WTC11 (cell line): ENCODE measurements around the gene ANO10. TPM values are rescaled to one million over a fixed set of nuclear protein-coding genes. Genes with fewer than 3 reads are reported as not detected.
"Not testable (repeated sequence)": the region's sequence is repeated elsewhere in the genome, so short reads cannot be mapped to it uniquely, and the experiment has no call there.

Source experiments
- ATAC-seq: fragments of 200-7000 bp; cut with Tn5 transposase; 2 replicates; pipeline ENCODE4 v1.10.0; 2021; ENCODE audit warnings: mild to moderate bottlenecking, moderate library complexity
- CTCF ChIA-PET: fragments of 300-600 bp; sonication (Branson Sonifier 250); formaldehyde crosslinking; loops from one replicate; lab custom pipeline; 2021; ENCODE audit warnings: antibody characterized with exemption; lab: Charles Lee
- POLR2A ChIA-PET: fragments of 350-600 bp; sonication (Branson Sonifier 250); formaldehyde crosslinking; loops from one replicate; lab custom pipeline; 2021; ENCODE audit warnings: antibody characterized with exemption; lab: Charles Lee
- DNase-seq: peaks from one replicate; pipeline ENCODE4 v3.0.0; 2021; ENCODE audit warnings: low spot score
- H3K27ac Mint-ChIP-seq: 2 replicates; pipeline ENCODE4 v1.8.0; 2021; ENCODE audit warnings: mixed read lengths
- H3K27me3 Mint-ChIP-seq: 2 replicates; pipeline ENCODE4 v1.8.0; 2021; ENCODE audit warnings: low read depth, mild to moderate bottlenecking, moderate library complexity, mixed read lengths
- H3K36me3 Mint-ChIP-seq: 2 replicates; pipeline ENCODE4 v1.8.0; 2021; ENCODE audit warnings: mixed read lengths
- H3K4me1 Mint-ChIP-seq: 2 replicates; pipeline ENCODE4 v1.8.0; 2022; ENCODE audit warnings: mixed read lengths
- H3K4me3 Mint-ChIP-seq: 2 replicates; pipeline ENCODE4 v1.8.0; 2021; ENCODE audit warnings: mild to moderate bottlenecking, moderate library complexity, mixed read lengths
- H3K9me3 Mint-ChIP-seq: 2 replicates; pipeline ENCODE4 v1.8.0; 2021; ENCODE audit warnings: mixed read lengths
- CREB1 ChIP-seq: sonication (generic); formaldehyde crosslinking; IDR thresholded peaks from 2 replicates; pipeline ENCODE4 v1.8.0; 2023; ENCODE audit warnings: mild to moderate bottlenecking, missing genetic modification reagents
- E2F1 ChIP-seq: sonication (generic); formaldehyde crosslinking; IDR thresholded peaks from 2 replicates; pipeline ENCODE4 v1.8.0; 2022; ENCODE audit warnings: mild to moderate bottlenecking, missing genetic modification reagents
- ERG ChIP-seq: fragments of 250-450 bp; sonication (Bioruptor Pico); IDR thresholded peaks from 2 replicates; pipeline ENCODE4 v1.8.0; 2021; ENCODE audit warnings: mild to moderate bottlenecking
- ESRRA ChIP-seq: sonication (generic); formaldehyde crosslinking; IDR thresholded peaks from 2 replicates; pipeline ENCODE4 v1.8.1; 2022; ENCODE audit warnings: mild to moderate bottlenecking, missing genetic modification reagents, borderline replicate concordance
- IRF2 ChIP-seq: sonication (generic); formaldehyde crosslinking; IDR thresholded peaks from 2 replicates; pipeline ENCODE4 v1.8.0; 2022; ENCODE audit warnings: low read depth, missing genetic modification reagents, borderline replicate concordance
- JUN ChIP-seq: sonication (generic); formaldehyde crosslinking; IDR thresholded peaks from 2 replicates; pipeline ENCODE4 v1.8.0; 2023; ENCODE audit warnings: mild to moderate bottlenecking, missing genetic modification reagents
- KAT7 ChIP-seq: sonication (generic); formaldehyde crosslinking; IDR thresholded peaks from 2 replicates; pipeline ENCODE4 v1.8.1; 2023; ENCODE audit warnings: missing genetic modification reagents, mild to moderate bottlenecking, borderline replicate concordance
- NR1H2 ChIP-seq: sonication (generic); formaldehyde crosslinking; IDR thresholded peaks from 2 replicates; pipeline ENCODE4 v1.9.0; 2021; ENCODE audit warnings: mild to moderate bottlenecking, moderate library complexity, missing genetic modification reagents
- OVOL2 ChIP-seq: fragments of 250-450 bp; sonication (Bioruptor Pico); IDR thresholded peaks from 2 replicates; pipeline ENCODE4 v1.9.0; 2021; ENCODE audit warnings: mild to moderate bottlenecking, borderline replicate concordance
- SMAD3 ChIP-seq: sonication (generic); formaldehyde crosslinking; IDR thresholded peaks from 2 replicates; pipeline ENCODE4 v1.8.0; 2022; ENCODE audit warnings: missing genetic modification reagents, mild to moderate bottlenecking, borderline replicate concordance
- SMAD4 ChIP-seq: sonication (generic); formaldehyde crosslinking; IDR thresholded peaks from 2 replicates; pipeline ENCODE4 v1.8.0; 2022; ENCODE audit warnings: mild to moderate bottlenecking, missing genetic modification reagents
- ZBTB21 ChIP-seq: sonication (generic); formaldehyde crosslinking; IDR thresholded peaks from 2 replicates; pipeline ENCODE4 v1.8.1; 2023; ENCODE audit warnings: mild to moderate bottlenecking, missing genetic modification reagents, borderline replicate concordance
- ZNF232 ChIP-seq: sonication (generic); formaldehyde crosslinking; IDR thresholded peaks from 2 replicates; pipeline ENCODE4 v1.8.0; 2022; ENCODE audit warnings: mild to moderate bottlenecking, missing genetic modification reagents
- ZNF281 ChIP-seq: sonication (generic); formaldehyde crosslinking; IDR thresholded peaks from 2 replicates; pipeline ENCODE4 v1.8.0; 2023; ENCODE audit warnings: mild to moderate bottlenecking, missing genetic modification reagents
- ZNF317 ChIP-seq: sonication (generic); formaldehyde crosslinking; IDR thresholded peaks from 2 replicates; pipeline ENCODE4 v1.8.1; 2023; ENCODE audit warnings: low read depth, mild to moderate bottlenecking, moderate library complexity, missing genetic modification reagents, borderline replicate concordance
- ZNF671 ChIP-seq: fragments of 250-450 bp; sonication (Bioruptor Pico); IDR thresholded peaks from 2 replicates; pipeline ENCODE4 v1.8.0; 2021; ENCODE audit warnings: mild to moderate bottlenecking
- total RNA-seq: library from RNA; stranded (reverse); gene quantifications from 3 replicates; pipeline ENCODE4 v1.2.3, GENCODE V29; 2021

Gene ANO10
- total RNA-seq, 1 experiment from 2014 or later, result 35.1 TPM

- Mint-ChIP-seq H3K4me1 (peaks cover 9% of the 10 kb centered on the region), H3K27me3 (no peaks in the 10 kb centered on the region), H3K36me3 (peaks cover 3% of the 10 kb centered on the region)
- ATAC-seq, result no peak
- DNase-seq, result no peak
- CTCF ChIA-PET, result no interaction called here
- TF ChIP-seq SMAD4 (CRISPR knock-in tag) (no peak), IRF2 (no peak), KAT7 (no peak), E2F1 (CRISPR knock-in tag) (no peak)
- TF ChIP-seq, all 79 proteins: peak for 0
- Mint-ChIP-seq H3K9me3 (no peaks in the 10 kb centered on the region), H3K27ac (no peak overlapping the region; the same call in 1 of the 2 replicates), H3K4me3 (no peak overlapping the region)
- POLR2A ChIA-PET, result no interaction called here
Measured at GRCh38 chr3:43609406-43609805, 12.4 kb downstream of the ANO10 start.

GRCh38 chr3:43608751-43609150, 13.1 kb downstream of the ANO10 start:
- DNase-seq, result no peak
- Mint-ChIP-seq H3K27me3 (no peaks in the 10 kb centered on the region), H3K36me3 (peaks cover 7% of the 10 kb centered on the region), H3K9me3 (no peaks in the 10 kb centered on the region), H3K4me3 (no peak overlapping the region), H3K27ac (no peak overlapping the region), H3K4me1 (peaks cover 9% of the 10 kb centered on the region)
- CTCF ChIA-PET, result interaction anchor here (0.7 kb wide), 1 partner anchor 453 kb away, joined by 3 read pairs; no protein-coding TSS in a partner anchor
- TF ChIP-seq JUN (CRISPR knock-in tag), result no peak
- no peak for TF ChIP-seq ZNF317 (CRISPR knock-in tag)
- no peak for TF ChIP-seq OVOL2
- no peak for TF ChIP-seq SMAD4 (CRISPR knock-in tag)
- no peak for TF ChIP-seq ESRRA (CRISPR knock-in tag)
- TF ChIP-seq ZBTB21 (CRISPR knock-in tag), result no peak
- TF ChIP-seq SMAD3 (CRISPR knock-in tag), result no peak
- no peak for TF ChIP-seq ZNF232 (CRISPR knock-in tag)
- ATAC-seq, result no peak
- POLR2A ChIA-PET, result no interaction called here

- TF ChIP-seq ZNF281 (CRISPR knock-in tag), result no peak
- no peak for TF ChIP-seq ZNF671 (CRISPR knock-in tag)
- TF ChIP-seq CREB1 (CRISPR knock-in tag), result no peak
- no peak for TF ChIP-seq JUN (CRISPR knock-in tag)
- no peak for TF ChIP-seq NR1H2
- no peak for TF ChIP-seq ERG (CRISPR knock-in tag)
- CTCF ChIA-PET, result no interaction called here
- Mint-ChIP-seq H3K9me3 (no peaks in the 10 kb centered on the region), H3K4me3 (no peak overlapping the region), H3K27ac (no peak overlapping the region), H3K4me1 (peaks cover 9% of the 10 kb centered on the region), H3K36me3 (peaks cover 11% of the 10 kb centered on the region), H3K27me3 (no peaks in the 10 kb centered on the region)
- ATAC-seq, result peak; percentile 70
- POLR2A ChIA-PET, result no interaction called here
- no peak for DNase-seq
Measured at GRCh38 chr3:43606284-43606683, 15.5 kb downstream of the ANO10 start.

GRCh38 chr3:43599959-43600358, 21.9 kb downstream of the ANO10 start:
- H3K27me3 Mint-ChIP-seq, H3K27ac Mint-ChIP-seq, CTCF ChIA-PET, DNase-seq, ATAC-seq, H3K4me3 Mint-ChIP-seq, H3K4me1 Mint-ChIP-seq, POLR2A ChIA-PET: not testable (repeated sequence)
- peaks cover 18% of the 10 kb centered on the region for H3K9me3 Mint-ChIP-seq
- H3K36me3 Mint-ChIP-seq, result peaks cover 43% of the 10 kb centered on the region
